ENCODE data around the gene GPC6. TPM values are rescaled to one million over a fixed set of nuclear protein-coding genes. Genes with fewer than 3 reads are reported as not detected.

The GPC6 gene
- polyA plus RNA-seq, 1 of the 3 experiments (the other 2 are of a cell fraction): 6.7 TPM

- TF ChIP-seq USF2 (IDR thresholded peaks at IDR 0.05; ENCODE audit: borderline replicate concordance, low read depth, low read length): no peak
- TF ChIP-seq RAD21 (IDR thresholded peaks at IDR 0.05; ENCODE audit: low read length): no peak
- no peak for TF ChIP-seq SMC3 (IDR thresholded peaks at IDR 0.05; ENCODE audit: low read depth, low read length)
- TF ChIP-seq YY1 (IDR thresholded peaks at IDR 0.05; ENCODE audit: low read depth): no peak
- TF ChIP-seq SIN3A (IDR thresholded peaks at IDR 0.05; ENCODE audit: borderline replicate concordance, low read depth, low read length): no peak
- no peak for TF ChIP-seq RCOR1 (IDR thresholded peaks at IDR 0.05; ENCODE audit: low read length)
- TF ChIP-seq EP300 (IDR thresholded peaks at IDR 0.05; ENCODE audit: borderline replicate concordance in 1 of 2, low read depth in 1 of 2, low read length in 1 of 2): peak in 1 of 2 experiments; percentile 79; a peak in 2 of 4 replicates
- TF ChIP-seq GATA2 (CRISPR knock-in tag; IDR thresholded peaks at IDR 0.05): no peak
- peak; percentile 46; the same call in 1 of the 2 replicates for TF ChIP-seq RXRA (IDR thresholded peaks at IDR 0.05; ENCODE audit: borderline replicate concordance, low read depth)
- peak; percentile 97; the same call in 1 of the 2 replicates for TF ChIP-seq FOSL2 (IDR thresholded peaks at IDR 0.05; ENCODE audit: borderline replicate concordance, low read depth)
- peak; percentile 17; the same call in 1 of the 2 replicates for TF ChIP-seq POLR2AphosphoS5 (IDR thresholded peaks at IDR 0.05; ENCODE audit: low read depth, low read length)
- no peak for TF ChIP-seq EZH2phosphoT487 (IDR thresholded peaks at IDR 0.05; ENCODE audit: borderline replicate concordance, low read depth)
- no peak for TF ChIP-seq ZBTB33 (IDR thresholded peaks at IDR 0.05; ENCODE audit: borderline replicate concordance, low read depth)
- TF ChIP-seq RFX5 (IDR thresholded peaks at IDR 0.05; ENCODE audit: low read length): no peak
- no peak for TF ChIP-seq REST (IDR thresholded peaks at IDR 0.05; ENCODE audit: low read depth, low read length)
- no peak for TF ChIP-seq MEF2A (IDR thresholded peaks at IDR 0.05; ENCODE audit: borderline replicate concordance, low read depth)
- no peak for TF ChIP-seq CHD2 (IDR thresholded peaks at IDR 0.05; ENCODE audit: low read length, partially characterized antibody)
- no peak for TF ChIP-seq FOXJ3 (CRISPR knock-in tag; IDR thresholded peaks at IDR 0.05)
- TF ChIP-seq JUND (IDR thresholded peaks at IDR 0.05): peak; percentile 96
- no peak for TF ChIP-seq FOXM1 (IDR thresholded peaks at IDR 0.05; ENCODE audit: low read depth)
- TF ChIP-seq GABPA (IDR thresholded peaks at IDR 0.05; ENCODE audit: low read depth): no peak
- TF ChIP-seq TAF1 (IDR thresholded peaks at IDR 0.05; ENCODE audit: borderline replicate concordance, low read depth, low read length): no peak
- TF ChIP-seq PBX3 (IDR thresholded peaks at IDR 0.05): peak; percentile 77
Measured at GRCh38 chr13:94020833-94021232, 794.2 kb downstream of the GPC6 start (continued).
